Heart right ventricle (tissue), 16 donors: ENCODE measurements around the gene VPS9D1. TPM values are rescaled to one million over a fixed set of nuclear protein-coding genes. Genes with fewer than 3 reads are reported as not detected.
A peak's percentile ranks its signal among the peaks of the same experiment; 100 is the strongest.
"Not testable (repeated sequence)": the region's sequence is repeated elsewhere in the genome, so short reads cannot be mapped to it uniquely, and the experiment has no call there.

Source experiments
- ATAC-seq, 8 donors: fragments of 200-7000 bp; cut with Tn5 transposase; one replicate each; pipeline ENCODE4 v1.9.1; 2020; ENCODE audit warnings: mild to moderate bottlenecking in 8 of 8, moderate library complexity in 8 of 8, moderate number of reproducible peaks in 1 of 8
- DNase-seq, 2 donors: peaks; one replicate each; pipeline ENCODE4 v3.0.0-alpha.2; 2020
- H3K27ac ChIP-seq, 10 donors: fragments of 200-600 bp; sonication (generic) in 2 of 10; one replicate each; pipeline versions ENCODE4 v1.5.0 to v1.8.0; 2020 to 2022; ENCODE audit warnings: mild to moderate bottlenecking in 3 of 10
- H3K27me3 ChIP-seq, 7 donors: fragments of 200-600 bp; one replicate each; pipeline ENCODE4 v1.8.0; 2021 to 2022; ENCODE audit warnings: mild to moderate bottlenecking in 2 of 7
- H3K36me3 ChIP-seq, 9 donors: fragments of 200-600 bp; sonication (generic) in 1 of 9; one replicate each; pipeline versions ENCODE4 v1.5.0 to v1.8.0; 2020 to 2022; ENCODE audit warnings: mild to moderate bottlenecking in 2 of 9
- H3K4me1 ChIP-seq, 9 donors: fragments of 200-600 bp; sonication (generic) in 1 of 9; one replicate each; pipeline versions ENCODE4 v1.5.0 to v1.8.0; 2020 to 2022; ENCODE audit warnings: mild to moderate bottlenecking in 4 of 9
- H3K4me3 ChIP-seq, 10 donors: fragments of 200-600 bp; sonication (generic) in 2 of 10; one replicate each; pipeline versions ENCODE4 v1.5.0 to v1.8.0; 2020 to 2022; ENCODE audit warnings: mild to moderate bottlenecking in 7 of 10, moderate library complexity in 2 of 10
- H3K9me3 ChIP-seq, 11 donors: fragments of 200-600 bp in 10 of 11; sonication (generic) in 2 of 11; one replicate each; pipeline versions ENCODE4 v1.5.0 to v1.8.0; 2013 to 2022; ENCODE audit warnings: mild to moderate bottlenecking in 2 of 11, control low read depth in 1 of 11, moderate library complexity in 1 of 11
- WGBS, 2 donors: extraction: QIAGEN DNeasy Blood & Tissue Kit; methylation state at CpG; one replicate each; pipeline ENCODE4 v1.1.7; 2013; ENCODE audit warnings: inconsistent platforms in 1 of 2; 5-methylcytosine and 5-hydroxymethylcytosine counted together
- intact Hi-C, 10 donors: fragments of 100-400 bp; cut with DNase I; formaldehyde crosslinking; loops; one replicate each; pipeline versions ENCODE4 v1.11.1 to v1.14.2; 2022
- polyA plus RNA-seq, 2 donors: library from polyadenylated mRNA; stranded (reverse); fragments of 200-250 nt; gene quantifications; one replicate each; pipeline ENCODE4 v1.2.3, GENCODE V29; 2013
- total RNA-seq, 10 donors: library from RNA; stranded (reverse); fragmentation: NEBNext Ultra II Directional in 3 of 10; extraction: Animal tissue kit (Norgen Biotek cat#: 25700) in 3 of 10; gene quantifications; one replicate each; pipeline versions ENCODE4 v1.2.1 to v1.2.4, GENCODE V29; 2021 to 2023
- TF ChIP-seq, protein P1 (sequence below), 9 donors: fragments of 200-600 bp; sonication (generic) in 2 of 9; IDR thresholded peaks; one replicate each; pipeline versions ENCODE4 v1.5.0 to v1.8.0; 2021 to 2022; ENCODE audit warnings: antibody characterized with exemption in 9 of 9, mild to moderate bottlenecking in 5 of 9, moderate library complexity in 1 of 9
- donor health status: Arrhythmogenic right ventricular cardiomyopathy.
- donor health status: ischemic (EF 13 %, LVEDD 7.1; RV severe dilation, severe dysfunction).
- donor health status: healthy with polysubstance abuse.
- donor health status: DM: no; HTN: yes; CAD: no.
- donor health status: DM: no; HTN: no; CAD: no.
- donor health status: ischemic (EF 25% LVEDD 6.9; RV normal size, moderate dysfunction).
- donor health status: ischemic (EF 25% LVEDD 5.7; RV mildly dilated, moderate dysfunction).
- donor health status: healthy.
- donor health status: DM: yes; HTN: yes; CAD: no.
- donor health status: Ischemic cardiomyopathy.
- donor health status: ischemic (EF 35%, LVEDD 5.7; RV mildly dilated, moderate dysfunction).
- donor health status: nonischemic (EF 11% LVEDD 7.7; RV severe dilation, severe dysfunction).
- donor health status: DM: yes; HTN: yes; CAD: no.
- donor health status: PGD.
- donor health status: ischemic (EF 29% LVEDD 5.4; RV normal size, mild dysfunction).
- donor health status: nonischemic (EF 23%, LVEDD 6.1; RV moderate dilation, normal function).

The VPS9D1 gene
- total and polyA plus RNA-seq, 12 donors = 7.0 to 41.0 (median 11.8) TPM

- Histone ChIP-seq H3K9me3 (peaks cover 0 to 8% (median 0%) of the 10 kb centered on the region in 11 donors), H3K4me1 (peaks cover 4 to 14% (median 9%) of the 10 kb centered on the region in 9 donors), H3K27me3 (no peaks in the 10 kb centered on the region), H3K27ac (no peak overlapping the region), H3K36me3 (peaks cover 0 to 24% (median 0%) of the 10 kb centered on the region in 9 donors), H3K4me3 (peak overlapping the region in 6 of 10 donors; percentile 64 to 96 (median 84))
- TF ChIP-seq, protein P1, sequence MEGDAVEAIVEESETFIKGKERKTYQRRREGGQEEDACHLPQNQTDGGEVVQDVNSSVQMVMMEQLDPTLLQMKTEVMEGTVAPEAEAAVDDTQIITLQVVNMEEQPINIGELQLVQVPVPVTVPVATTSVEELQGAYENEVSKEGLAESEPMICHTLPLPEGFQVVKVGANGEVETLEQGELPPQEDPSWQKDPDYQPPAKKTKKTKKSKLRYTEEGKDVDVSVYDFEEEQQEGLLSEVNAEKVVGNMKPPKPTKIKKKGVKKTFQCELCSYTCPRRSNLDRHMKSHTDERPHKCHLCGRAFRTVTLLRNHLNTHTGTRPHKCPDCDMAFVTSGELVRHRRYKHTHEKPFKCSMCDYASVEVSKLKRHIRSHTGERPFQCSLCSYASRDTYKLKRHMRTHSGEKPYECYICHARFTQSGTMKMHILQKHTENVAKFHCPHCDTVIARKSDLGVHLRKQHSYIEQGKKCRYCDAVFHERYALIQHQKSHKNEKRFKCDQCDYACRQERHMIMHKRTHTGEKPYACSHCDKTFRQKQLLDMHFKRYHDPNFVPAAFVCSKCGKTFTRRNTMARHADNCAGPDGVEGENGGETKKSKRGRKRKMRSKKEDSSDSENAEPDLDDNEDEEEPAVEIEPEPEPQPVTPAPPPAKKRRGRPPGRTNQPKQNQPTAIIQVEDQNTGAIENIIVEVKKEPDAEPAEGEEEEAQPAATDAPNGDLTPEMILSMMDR (IDR thresholded peaks at IDR 0.05) = no peak
- intact Hi-C loops = no loop called here
- DNase-seq = no peak
- 90 to 100% methylated on average over 1 of the region's 1 CpG for WGBS, 2 donors
- no peak for ATAC-seq
These were observed 34.8 kb downstream of the VPS9D1 start for GRCh38 chr16:89685916-89686315.

DNA sequence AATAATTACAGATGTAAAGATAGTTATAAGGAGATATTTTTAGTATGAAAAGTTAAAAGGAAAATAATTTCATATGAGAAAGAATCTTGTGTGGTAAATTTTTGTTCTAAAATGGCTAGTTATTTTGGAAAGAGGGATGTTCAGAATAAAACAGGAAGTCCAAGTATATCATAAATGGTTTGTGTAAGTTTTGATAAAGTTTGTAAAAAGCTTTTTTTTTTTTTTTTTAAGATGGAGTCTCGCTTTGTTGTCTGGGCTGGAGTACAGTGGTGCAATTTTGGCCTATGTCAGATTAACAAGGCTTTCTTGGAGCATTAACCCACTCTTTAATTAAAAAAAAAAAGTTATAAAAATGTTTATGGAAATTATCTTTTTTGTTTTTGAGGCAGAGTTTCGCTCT lies 42.4 kb downstream of the VPS9D1 start:
- intact Hi-C loops = no loop called here
- ATAC-seq (no peak), DNase-seq (no peak)
- H3K4me1 ChIP-seq = peaks cover 0 to under 1% (median 0%) of the 10 kb centered on the region in 9 donors
- no peaks in the 10 kb centered on the region for H3K36me3 ChIP-seq
- peaks cover 0 to 29% (median 0%) of the 10 kb centered on the region in 11 donors for H3K9me3 ChIP-seq
- no peaks in the 10 kb centered on the region for H3K27me3 ChIP-seq
- no peak overlapping the region for H3K4me3 ChIP-seq
- TF ChIP-seq, protein P1 (IDR thresholded peaks at IDR 0.05) = no peak
- H3K27ac ChIP-seq = no peak overlapping the region
- 94 to 99% methylated on average over 2 of the region's 2 CpGs for WGBS, 2 donors

DNA sequence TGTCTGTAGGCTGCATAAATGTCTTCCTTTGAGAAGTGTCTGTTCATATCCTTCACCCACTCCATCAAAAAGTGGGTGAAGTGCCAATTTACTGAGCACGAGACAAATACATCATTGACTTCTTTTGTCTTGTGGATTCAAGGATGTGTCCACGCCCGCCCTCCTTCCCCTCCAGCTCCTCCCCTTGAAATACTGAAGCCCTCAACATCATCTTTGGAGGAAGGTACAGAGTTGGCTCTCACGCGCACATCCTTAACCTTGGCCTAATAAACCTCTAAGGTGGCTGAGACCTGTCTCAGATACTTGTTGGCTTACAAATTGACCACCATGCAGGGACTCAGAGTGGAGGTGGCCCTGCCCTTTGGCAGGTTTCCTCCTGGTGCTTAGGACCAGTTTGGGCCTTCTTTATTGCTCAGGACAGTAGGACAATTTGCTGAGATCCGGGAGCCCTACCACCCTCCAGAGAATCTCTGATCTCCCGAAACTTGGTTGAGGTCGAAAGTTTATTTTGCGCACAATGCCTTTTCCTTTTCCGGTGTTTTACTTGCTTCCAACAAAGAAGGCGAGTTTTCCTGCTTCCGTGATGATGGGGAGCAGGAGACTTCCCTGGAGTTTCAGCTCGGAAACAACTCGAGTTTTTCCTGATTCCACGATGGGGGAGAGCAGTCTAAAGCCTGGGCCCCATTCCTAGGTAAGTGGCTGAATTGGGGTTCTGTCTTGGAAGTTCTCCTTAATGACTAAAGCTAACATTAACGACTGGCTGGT lies 48.3 kb downstream of the VPS9D1 start:
- Histone ChIP-seq H3K4me3 (peak overlapping the region in 3 of 10 donors; percentile 13 to 24 (median 20)), H3K4me1 (peaks cover 0 to 4% (median 0%) of the 10 kb centered on the region in 9 donors), H3K9me3 (peaks cover 0 to 7% (median 0%) of the 10 kb centered on the region in 11 donors), H3K36me3 (no peaks in the 10 kb centered on the region), H3K27me3 (no peaks in the 10 kb centered on the region), H3K27ac (peak overlapping the region; percentile 36 to 83 (median 66))
- TF ChIP-seq, protein P1 (IDR thresholded peaks at IDR 0.05) = no peak
- intact Hi-C loops = no loop called here
- DNase-seq (no peak), ATAC-seq (peak in 5 of 8 donors; percentile 15 to 52 (median 40))
- WGBS, 2 donors = 74 to 78% methylated on average over 16 of the region's 16 CpGs

DNA sequence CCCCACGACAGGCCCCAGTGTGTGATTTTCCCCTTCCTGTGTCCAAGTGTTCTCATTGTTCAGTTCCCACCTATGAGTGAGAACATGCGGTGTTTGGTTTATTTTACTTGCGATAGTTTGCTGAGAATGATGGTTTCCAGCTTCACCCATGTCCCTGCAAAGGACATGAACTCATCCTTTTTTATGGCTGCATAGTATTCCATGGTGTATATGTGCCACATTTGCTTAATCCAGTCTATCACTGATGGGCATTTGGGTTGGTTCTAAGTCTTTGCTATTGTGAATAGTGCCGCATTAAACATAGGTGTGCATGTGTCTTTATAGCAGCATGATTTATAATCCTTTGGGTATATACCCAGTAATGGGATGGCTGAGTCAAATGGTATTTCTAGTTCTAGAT lies 49.1 kb downstream of the VPS9D1 start:
- H3K36me3 ChIP-seq, ATAC-seq, DNase-seq, intact Hi-C loops, H3K4me1 ChIP-seq, H3K27me3 ChIP-seq, H3K9me3 ChIP-seq, H3K4me3 ChIP-seq: not testable (repeated sequence)
- 94% methylated on average over 3 to 4 of the region's 4 CpGs for WGBS, 2 donors
- H3K27ac ChIP-seq = peak overlapping the region in 1 of 10 donors; percentile 71
